ENCODE data around the gene FEZF1. TPM values are rescaled to one million over a fixed set of nuclear protein-coding genes. Genes with fewer than 3 reads are reported as not detected.

FEZF1 gene
- 0.27 TPM for total RNA-seq

DNA sequence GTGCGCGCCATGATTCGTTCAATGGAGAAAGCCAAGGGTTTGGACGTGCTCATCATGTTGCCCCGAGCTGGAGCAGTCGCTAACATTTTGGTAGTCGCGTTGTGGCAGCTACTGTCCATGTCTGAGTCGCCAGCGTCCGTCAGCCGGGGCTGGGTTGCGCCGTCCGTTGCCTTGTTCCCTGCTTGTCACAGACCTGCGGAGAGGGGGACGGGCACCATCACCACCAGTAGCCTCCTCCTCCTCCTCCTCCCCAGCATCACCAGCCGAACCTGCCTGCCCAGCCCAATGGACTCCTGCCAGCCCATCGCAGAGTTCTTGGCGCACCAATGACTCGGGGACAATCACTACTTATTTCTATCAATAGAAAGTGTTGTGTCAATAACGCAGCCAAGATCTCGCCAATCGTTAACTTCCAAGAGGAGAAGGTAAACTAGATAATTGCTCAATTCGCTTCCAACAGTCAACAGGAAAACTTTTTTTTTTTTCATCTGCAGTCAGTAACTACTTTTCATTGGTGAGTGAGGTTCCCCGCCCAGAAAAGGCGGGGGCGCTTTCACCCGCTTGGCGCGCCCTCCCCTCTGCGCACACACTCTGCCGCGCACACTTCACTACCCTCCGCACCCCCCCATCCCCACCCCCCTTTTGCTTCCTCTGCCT lies at the start of gene FEZF1:
TSS of gene FEZF1 (minus strand) at position 432 of the 657 bp plus-strand sequence. CDS start at position 119, 313 bp downstream.

Other genes with a start within 250 kb of the FEZF1 start
- 53.1 TPM for gene AASS, start 160.5 kb downstream of the FEZF1 start, total RNA-seq